H9 (cell line): ENCODE results near the gene NTRK2. TPM values are rescaled to one million over a fixed set of nuclear protein-coding genes. Genes with fewer than 3 reads are reported as not detected.

Experiments
- DNase-seq: peaks from one replicate; pipeline ENCODE4 v3.0.0-alpha.2; 2017
- H2AFZ ChIP-seq: one replicate; pipeline ENCODE4 v1.6.1; 2013; ENCODE audit warnings: mild to moderate bottlenecking, low read length, control low read depth, moderate library complexity
- H2AK5ac ChIP-seq: 2 replicates; pipeline ENCODE4 v1.6.1; 2013; ENCODE audit warnings: low read length, control low read depth, mixed read lengths; ENCODE audit not compliant: insufficient read length
- H2BK120ac ChIP-seq: one replicate; pipeline ENCODE4 v1.6.1; 2013; ENCODE audit warnings: low read depth, mild to moderate bottlenecking, low read length, control low read depth, inconsistent platforms; ENCODE audit not compliant: poor library complexity, severe bottlenecking
- H2BK12ac ChIP-seq: 2 replicates; pipeline ENCODE4 v1.6.1; 2013; ENCODE audit warnings: low read length, control low read depth, mixed read lengths, low read depth; ENCODE audit not compliant: insufficient read length
- H2BK15ac ChIP-seq: 2 replicates; pipeline ENCODE4 v1.6.1; 2013; ENCODE audit warnings: low read depth, low read length, control low read depth
- H2BK20ac ChIP-seq: one replicate; pipeline ENCODE4 v1.6.1; 2013; ENCODE audit warnings: low read depth, mild to moderate bottlenecking, low read length, control low read depth, inconsistent platforms; ENCODE audit not compliant: poor library complexity, severe bottlenecking
- H2BK5ac ChIP-seq: 2 replicates; pipeline ENCODE4 v1.6.1; 2013; ENCODE audit warnings: low read length, control low read depth, mixed read lengths; ENCODE audit not compliant: insufficient read length
- H3K14ac ChIP-seq: 2 replicates; pipeline ENCODE4 v1.6.1; 2013; ENCODE audit warnings: low read length, control low read depth; ENCODE audit not compliant: insufficient read depth
- H3K18ac ChIP-seq: 2 replicates; pipeline ENCODE4 v1.6.1; 2013; ENCODE audit warnings: low read depth, mild to moderate bottlenecking, mixed read lengths, low read length, control low read depth; ENCODE audit not compliant: insufficient read length
- H3K23ac ChIP-seq: 2 replicates; pipeline ENCODE4 v1.6.1; 2013; ENCODE audit warnings: low read length, control low read depth, mixed read lengths, low read depth; ENCODE audit not compliant: insufficient read length
- H3K23me2 ChIP-seq: 2 replicates; pipeline ENCODE4 v1.6.1; 2013; ENCODE audit warnings: low read depth, mild to moderate bottlenecking, mixed read lengths, low read length, control low read depth; ENCODE audit not compliant: insufficient read length, poor library complexity, severe bottlenecking
- H3K27ac ChIP-seq: 2 replicates; pipeline ENCODE4 v1.5.1; 2013; ENCODE audit warnings: low read length, control low read depth, mixed read lengths, low read depth; ENCODE audit not compliant: insufficient read length
- H3K27me3 ChIP-seq: 2 replicates; pipeline ENCODE4 v1.6.1; 2013; ENCODE audit warnings: low read length, control low read depth, inconsistent platforms; ENCODE audit not compliant: insufficient read depth
- H3K4ac ChIP-seq: 2 replicates; pipeline ENCODE4 v1.6.1; 2013; ENCODE audit warnings: low read depth, mild to moderate bottlenecking, control low read depth, inconsistent platforms, low read length, moderate library complexity
- H3K4me1 ChIP-seq: 2 replicates; pipeline ENCODE4 v1.6.1; 2013; ENCODE audit warnings: low read length, control low read depth, inconsistent platforms; ENCODE audit not compliant: insufficient read depth
- H3K4me2 ChIP-seq: 2 replicates; pipeline ENCODE4 v1.6.1; 2013; ENCODE audit warnings: low read length, control low read depth, mixed read lengths; ENCODE audit not compliant: insufficient read length, insufficient read depth
- H3K56ac ChIP-seq: 2 replicates; pipeline ENCODE4 v1.6.1; 2013; ENCODE audit warnings: low read depth, mild to moderate bottlenecking, mixed read lengths, low read length, control low read depth; ENCODE audit not compliant: insufficient read length
- H3K79me1 ChIP-seq: 2 replicates; pipeline ENCODE4 v1.6.1; 2013; ENCODE audit warnings: low read depth, mild to moderate bottlenecking, moderate library complexity, low read length, control low read depth, inconsistent platforms; ENCODE audit not compliant: insufficient read depth, poor library complexity, severe bottlenecking
- H3K79me2 ChIP-seq: 2 replicates; pipeline ENCODE4 v1.6.1; 2013; ENCODE audit warnings: low read length, control low read depth, inconsistent platforms; ENCODE audit not compliant: insufficient read depth
- H3K9ac ChIP-seq: 2 replicates; pipeline ENCODE4 v1.6.1; 2013; ENCODE audit warnings: low read length, control low read depth, mixed read lengths; ENCODE audit not compliant: insufficient read length; ENCODE audit errors: extremely low read depth
- H3K9me3 ChIP-seq: one replicate; pipeline ENCODE4 v1.6.1; 2013; ENCODE audit warnings: low read depth, low read length, inconsistent platforms; ENCODE audit not compliant: control insufficient read depth
- H3T11ph ChIP-seq: one replicate; pipeline ENCODE4 v1.6.1; 2013; ENCODE audit warnings: mild to moderate bottlenecking, low read length, control low read depth, inconsistent platforms
- H4K20me1 ChIP-seq: one replicate; pipeline ENCODE4 v1.6.1; 2013; ENCODE audit not compliant: control insufficient read depth, insufficient read length, insufficient read depth
- H4K5ac ChIP-seq: 2 replicates; pipeline ENCODE4 v1.6.1; 2013; ENCODE audit warnings: low read depth, mild to moderate bottlenecking, mixed read lengths, low read length, control low read depth; ENCODE audit not compliant: insufficient read length
- H4K8ac ChIP-seq: replicated peaks from 2 replicates; pipeline ENCODE4 v1.6.1; 2013; ENCODE audit warnings: low read length, control low read depth, mixed read lengths, low read depth; ENCODE audit not compliant: insufficient read length
- H4K91ac ChIP-seq: 2 replicates; pipeline ENCODE4 v1.6.1; 2013; ENCODE audit warnings: low read depth, mild to moderate bottlenecking, moderate library complexity, mixed read lengths, low read length, control low read depth; ENCODE audit not compliant: insufficient read length
- H3K27ac Mint-ChIP-seq, 3 experiments: 2 replicates in 2 of 3; 3 replicates in 1 of 3; pipeline ENCODE4 v1.8.0; 2020 to 2021; ENCODE audit warnings: mixed read lengths in 3 of 3, mild to moderate bottlenecking in 1 of 3, moderate library complexity in 1 of 3
- H3K27me3 Mint-ChIP-seq: 2 replicates; pipeline ENCODE4 v1.8.0; 2021; ENCODE audit warnings: low read depth, mild to moderate bottlenecking, moderate library complexity, mixed read lengths
- H3K36me3 Mint-ChIP-seq, 3 experiments: 2 replicates in 2 of 3; 3 replicates in 1 of 3; pipeline ENCODE4 v1.8.0; 2020 to 2021; ENCODE audit warnings: low read depth in 3 of 3, mixed read lengths in 3 of 3; ENCODE audit not compliant: insufficient read depth in 1 of 3
- H3K4me1 Mint-ChIP-seq, 2 experiments: 2 replicates each; pipeline ENCODE4 v1.8.0; 2020; ENCODE audit warnings: mixed read lengths in 2 of 2
- H3K4me3 Mint-ChIP-seq, 2 experiments: 2 replicates in 1 of 2; 3 replicates in 1 of 2; pipeline ENCODE4 v1.8.0; 2020 to 2021; ENCODE audit warnings: mild to moderate bottlenecking in 2 of 2, mixed read lengths in 2 of 2, moderate library complexity in 1 of 2
- H3K9me3 Mint-ChIP-seq, 2 experiments: 2 replicates in 1 of 2; 3 replicates in 1 of 2; pipeline ENCODE4 v1.8.0; 2020; ENCODE audit warnings: mild to moderate bottlenecking in 2 of 2, mixed read lengths in 2 of 2, moderate library complexity in 1 of 2
- CTCF ChIP-seq: fragments of 200-600 bp; sonication (generic); conservative IDR thresholded peaks from 3 replicates; pipeline ENCODE4 v1.8.0; 2021; ENCODE audit warnings: antibody characterized with exemption, mild to moderate bottlenecking
- WGBS: extraction: QIAGEN DNeasy Blood & Tissue Kit; methylation state at CpG from one replicate; pipeline ENCODE4 v1.1.7; 2013; ENCODE audit warnings: missing lambda C conversion rate, low lambda C conversion rate, mixed read lengths; ENCODE audit not compliant: insufficient read length; ENCODE audit errors: extremely low coverage; 5-methylcytosine and 5-hydroxymethylcytosine counted together
- total RNA-seq: library from RNA; stranded (reverse); gene quantifications from 2 replicates; pipeline ENCODE4 v1.2.1, GENCODE V29; 2021

NTRK2 gene
- total RNA-seq, 1 experiment from 2014 or later, result 0.02 TPM

DNA sequence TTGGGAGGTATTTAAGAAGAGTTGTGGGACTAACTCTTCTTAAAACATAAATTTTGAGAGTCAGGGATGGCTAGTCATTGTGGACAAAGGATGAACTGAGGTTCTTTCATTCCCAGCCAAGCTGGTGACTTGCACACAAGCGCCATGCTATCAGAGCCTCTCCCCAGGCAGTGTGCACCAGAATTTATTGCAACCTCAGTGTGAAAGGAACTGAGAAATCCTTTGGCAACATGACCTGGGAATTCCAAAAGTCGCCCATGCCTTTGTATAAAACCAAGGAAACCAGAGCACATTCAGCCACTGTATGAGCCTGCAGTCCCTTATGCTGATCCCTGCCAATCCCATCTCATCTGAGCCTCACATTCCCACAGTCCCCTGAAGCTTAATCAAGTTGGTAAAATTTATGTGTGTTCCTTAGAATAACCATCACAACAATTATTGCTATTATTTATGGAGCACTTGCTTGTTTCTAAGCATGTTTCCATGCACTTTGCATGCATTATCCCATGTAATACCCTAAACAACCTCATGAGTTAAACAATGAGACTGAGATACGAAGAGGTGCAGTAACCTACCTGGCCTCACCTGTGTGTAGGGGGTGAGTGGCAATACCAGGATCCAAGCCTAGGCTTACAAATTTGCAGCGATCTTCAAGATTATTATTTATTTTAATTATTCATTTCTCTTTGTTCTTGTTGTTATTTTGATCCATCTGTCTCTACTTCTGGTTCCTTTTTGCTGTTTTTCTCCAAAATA, 116.4 kb downstream of the NTRK2 start:
- DNase-seq, result no peak
- Histone ChIP-seq H3K4me2 (no peak overlapping the region), H3K23ac (no peak overlapping the region), H3K9ac (no peak overlapping the region), H2BK15ac (no peak overlapping the region), H3K4me1 (no peaks in the 10 kb centered on the region), H3K4ac (no peak overlapping the region), H2BK5ac (no peak overlapping the region), H4K8ac (no peak overlapping the region), H2BK120ac (no peak overlapping the region), H3K56ac (no peak overlapping the region), H3T11ph (no peak overlapping the region), H3K9me3 (no peaks in the 10 kb centered on the region), H3K79me1 (no peaks in the 10 kb centered on the region), H2BK12ac (no peak overlapping the region), H3K27me3 (no peaks in the 10 kb centered on the region), H3K79me2 (no peaks in the 10 kb centered on the region), H2AFZ (no peak overlapping the region), H2AK5ac (no peak overlapping the region), H3K14ac (no peak overlapping the region), H3K27ac (no peak overlapping the region), H4K91ac (no peak overlapping the region), H4K5ac (no peak overlapping the region), H2BK20ac (no peak overlapping the region), H3K18ac (no peak overlapping the region), H3K23me2 (no peaks in the 10 kb centered on the region), H4K20me1 (no peaks in the 10 kb centered on the region)
- WGBS, result no CpG with 5 or more reads among the region's 4 CpGs
- Mint-ChIP-seq H3K27me3 (peaks cover 6% of the 10 kb centered on the region; the same call in 1 of the 2 replicates), H3K27ac (no peak overlapping the region), H3K36me3 (no peaks in the 10 kb centered on the region), H3K4me1 (no peaks in the 10 kb centered on the region), H3K9me3 (no peaks in the 10 kb centered on the region), H3K4me3 (no peak overlapping the region)
- peak; percentile 35; the same call in 1 of the 3 replicates for TF ChIP-seq CTCF
